GM18511 (cell line): ENCODE results near the gene WNT3.

Experiments
- ATAC-seq: cut with Tn5 transposase; IDR thresholded peaks from one replicate; pipeline ENCODE4 v1.9.1; 2021; ENCODE audit warnings: mild to moderate bottlenecking, moderate library complexity; ENCODE audit not compliant: unreplicated experiment

WNT3 gene

GRCh38 chr17:46739982-46740381 is 78.5 kb downstream of the WNT3 start:
- no peak for ATAC-seq

GRCh38 chr17:46738544-46738943 is 79.9 kb downstream of the WNT3 start:
- no peak for ATAC-seq

DNA sequence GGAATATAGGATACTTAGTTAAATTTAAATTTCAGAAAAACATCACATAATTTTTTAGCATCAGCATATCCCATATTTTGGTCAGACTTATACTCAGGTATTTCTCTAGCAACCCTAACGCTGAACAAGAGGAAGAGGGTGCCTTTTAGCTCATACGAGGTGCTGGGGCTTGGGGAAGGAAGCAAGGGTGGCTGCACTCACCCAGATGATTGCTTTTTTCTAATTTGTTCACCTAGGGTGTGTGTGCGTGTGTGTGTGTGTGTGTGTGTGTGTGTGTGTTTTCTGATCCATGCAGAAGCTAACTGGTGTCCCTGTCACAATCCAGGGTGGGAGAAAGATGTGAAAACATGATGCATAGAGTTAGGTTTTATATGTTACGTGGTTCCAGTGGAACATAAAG is 81.2 kb downstream of the WNT3 start:
- no peak for ATAC-seq

- no peak for ATAC-seq
Observed at GRCh38 chr17:46736100-46736499, 82.4 kb downstream of the WNT3 start.

GRCh38 chr17:46733837-46734475 is 84.5 kb downstream of the WNT3 start:
- ATAC-seq: no peak

DNA sequence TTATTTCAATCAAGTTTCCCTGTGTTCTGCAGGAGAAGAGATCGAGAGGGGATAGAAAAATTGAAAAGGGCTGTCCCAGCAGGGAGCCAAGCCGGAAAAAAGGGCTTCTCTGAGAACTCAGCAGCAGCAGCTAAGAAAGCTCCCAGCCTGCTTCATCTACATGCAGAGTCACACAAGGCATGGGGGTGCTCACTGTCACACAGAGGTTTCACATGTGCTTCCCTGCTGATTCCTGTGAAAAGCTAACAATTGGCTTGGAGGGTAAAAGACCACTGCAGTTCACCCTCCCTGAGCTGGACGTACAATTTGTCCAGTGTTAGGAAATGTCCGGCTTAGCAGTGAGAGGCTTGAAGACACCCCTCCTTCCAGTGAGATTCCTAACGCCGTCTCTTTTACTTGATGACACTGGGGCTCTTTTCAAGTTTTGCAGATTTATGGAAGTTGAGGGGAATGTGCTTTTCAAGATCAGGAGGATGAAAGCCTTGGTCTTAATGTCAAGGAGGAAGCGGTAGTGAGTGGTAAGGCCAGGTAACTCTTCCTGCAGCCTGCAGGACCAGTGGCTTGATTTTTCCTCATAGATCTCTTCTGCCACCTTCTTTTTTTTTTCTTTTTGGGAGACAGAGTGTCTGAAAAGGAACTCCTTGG is 85.6 kb downstream of the WNT3 start:
- no peak for ATAC-seq

DNA sequence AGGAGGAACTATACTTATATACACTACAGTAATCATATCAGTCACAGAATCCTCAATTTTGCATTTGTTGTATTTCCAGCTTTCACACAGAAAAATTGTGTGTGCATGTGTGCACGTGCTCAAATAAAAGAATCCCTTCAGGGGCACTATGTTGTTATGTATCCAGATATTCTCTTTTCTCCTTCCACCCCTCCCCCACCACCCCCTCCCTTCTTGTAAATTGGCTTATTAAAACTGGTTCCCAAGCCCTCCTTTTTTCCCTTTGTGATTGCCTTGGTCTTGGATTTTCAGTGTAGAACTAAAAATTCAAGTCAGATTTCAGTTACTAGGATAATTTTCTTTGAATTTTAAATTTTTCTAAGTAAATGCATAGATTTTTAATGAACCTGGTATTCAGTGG is 86.3 kb downstream of the WNT3 start:
- ATAC-seq: no peak

DNA sequence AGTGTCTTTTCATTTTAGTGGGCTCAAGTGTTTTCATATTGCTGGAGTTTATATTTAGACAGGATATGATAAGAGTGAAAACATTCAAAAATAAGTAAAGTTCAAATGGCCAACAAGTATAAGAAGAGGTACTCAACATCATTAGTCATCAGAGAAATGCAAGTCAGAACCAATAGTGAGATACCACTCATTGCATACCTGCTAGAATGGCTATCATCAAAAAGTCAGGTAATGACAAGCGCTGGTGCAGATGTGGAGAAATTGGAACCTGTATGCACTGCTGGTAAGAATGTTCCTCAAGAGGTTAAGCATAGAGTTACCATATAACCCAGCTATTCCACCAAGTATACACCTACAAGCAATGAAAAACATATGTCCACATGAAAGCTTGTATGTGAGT is 87.8 kb downstream of the WNT3 start:
- ATAC-seq: no peak

DNA sequence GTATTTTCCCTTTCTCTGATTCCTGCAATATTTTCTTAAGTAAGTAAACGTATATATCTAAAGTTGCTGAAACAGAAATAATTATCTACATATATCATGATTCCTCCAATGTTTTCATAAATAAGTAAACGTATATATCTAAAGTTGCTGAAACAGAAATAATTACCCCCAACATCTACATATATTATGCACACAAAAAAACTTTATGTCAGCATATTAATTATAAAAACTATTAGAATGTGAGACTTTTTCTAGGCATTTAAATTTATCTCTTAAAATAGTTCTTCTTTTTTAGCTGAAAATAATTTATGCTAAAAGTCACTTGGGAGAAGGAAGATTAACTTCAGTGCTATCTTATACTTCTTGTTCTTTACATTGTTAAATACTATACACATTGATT is 88.5 kb downstream of the WNT3 start:
- no peak for ATAC-seq

- ATAC-seq: no peak
Observed at GRCh38 chr17:46727572-46728348, 90.7 kb downstream of the WNT3 start.

GRCh38 chr17:46726206-46726605 is 92.3 kb downstream of the WNT3 start:
- no peak for ATAC-seq

DNA sequence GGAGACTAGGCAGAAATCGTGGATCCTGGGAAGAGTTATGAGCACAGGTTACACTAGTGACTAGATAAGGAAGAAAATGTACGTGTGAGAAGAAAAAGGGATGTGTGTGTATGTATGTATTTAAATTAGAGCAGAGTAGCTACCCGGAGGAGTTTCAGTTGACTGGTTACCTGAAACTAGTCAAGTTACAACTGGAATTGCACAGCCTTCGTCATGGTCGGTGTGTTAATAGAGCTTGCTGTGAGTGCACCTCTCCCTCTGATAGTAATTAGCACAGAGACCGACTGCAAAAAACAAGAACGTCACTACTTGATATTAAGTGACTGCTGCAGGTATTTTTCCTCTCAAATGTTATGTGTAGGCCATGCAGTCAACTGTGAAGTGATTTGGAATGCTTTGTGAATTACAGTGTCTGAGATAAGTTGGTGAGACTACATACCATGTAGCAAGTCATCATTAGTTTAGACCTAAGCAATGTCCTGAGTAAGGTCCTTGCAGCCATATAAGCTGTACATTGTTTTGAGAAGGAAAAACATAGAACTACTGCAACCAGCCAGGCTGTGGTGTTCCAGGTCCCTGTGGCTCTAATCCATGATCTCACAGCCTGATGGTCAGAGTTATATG is 95.7 kb downstream of the WNT3 start:
- no peak for ATAC-seq

- no peak for ATAC-seq
Observed at GRCh38 chr17:46720408-46720807, 98.1 kb downstream of the WNT3 start.

GRCh38 chr17:46719891-46720290 is 98.6 kb downstream of the WNT3 start:
- no peak for ATAC-seq

GRCh38 chr17:46717999-46718398 is 100.5 kb downstream of the WNT3 start:
- no peak for ATAC-seq
